ENCODE data around the gene RAB39A. TPM values are rescaled to one million over a fixed set of nuclear protein-coding genes. Genes with fewer than 3 reads are reported as not detected.

RAB39A gene
- total RNA-seq, 1 donor from 2014 or later, result not detected

- Mint-ChIP-seq H3K27ac (ENCODE audit: unreplicated experiment) (no peak overlapping the region), H3K4me3 (ENCODE audit: unreplicated experiment) (no peak overlapping the region), H3K9me3 (ENCODE audit: low read depth) (no peaks in the 10 kb centered on the region), H3K4me1 (ENCODE audit: low read depth) (peaks cover 11% of the 10 kb centered on the region), H3K27me3 (ENCODE audit: low read depth) (peaks cover 2% of the 10 kb centered on the region), H3K36me3 (ENCODE audit: low read depth) (no peaks in the 10 kb centered on the region)
- TF ChIP-seq CTCF (IDR thresholded peaks at IDR 0.05), result no peak
- DNase-seq (ENCODE audit: low spot score), result no peak
These were observed 25.2 kb downstream of the RAB39A start for GRCh38 chr11:107953446-107953845.

GRCh38 chr11:107956543-107956942, 28.3 kb downstream of the RAB39A start:
- peaks cover 2% of the 10 kb centered on the region for H3K27me3 Mint-ChIP-seq (ENCODE audit: low read depth)
- H3K36me3 Mint-ChIP-seq (ENCODE audit: low read depth), result no peaks in the 10 kb centered on the region
- H3K4me3 Mint-ChIP-seq (ENCODE audit: unreplicated experiment), result no peak overlapping the region
- peaks cover 20% of the 10 kb centered on the region for H3K4me1 Mint-ChIP-seq (ENCODE audit: low read depth)
- DNase-seq (ENCODE audit: low spot score), result no peak
- no peak for TF ChIP-seq CTCF (IDR thresholded peaks at IDR 0.05)
- no peak overlapping the region for H3K27ac Mint-ChIP-seq (ENCODE audit: unreplicated experiment)
- no peaks in the 10 kb centered on the region for H3K9me3 Mint-ChIP-seq (ENCODE audit: low read depth)

- H3K4me3 Mint-ChIP-seq (ENCODE audit: unreplicated experiment), result no peak overlapping the region
- H3K27ac Mint-ChIP-seq (ENCODE audit: unreplicated experiment), result peak overlapping the region; percentile 18
- no peaks in the 10 kb centered on the region for H3K36me3 Mint-ChIP-seq (ENCODE audit: low read depth)
- peaks cover 24% of the 10 kb centered on the region for H3K4me1 Mint-ChIP-seq (ENCODE audit: low read depth)
- H3K27me3 Mint-ChIP-seq (ENCODE audit: low read depth), result peaks cover 2% of the 10 kb centered on the region
- DNase-seq (ENCODE audit: low spot score), result no peak
- no peak for TF ChIP-seq CTCF (IDR thresholded peaks at IDR 0.05)
- H3K9me3 Mint-ChIP-seq (ENCODE audit: low read depth), result no peaks in the 10 kb centered on the region
These were observed 28.9 kb downstream of the RAB39A start for GRCh38 chr11:107957109-107957588.

- Mint-ChIP-seq H3K36me3 (ENCODE audit: low read depth) (no peaks in the 10 kb centered on the region), H3K4me1 (ENCODE audit: low read depth) (peaks cover 26% of the 10 kb centered on the region), H3K27ac (ENCODE audit: unreplicated experiment) (no peak overlapping the region), H3K27me3 (ENCODE audit: low read depth) (peaks cover 2% of the 10 kb centered on the region), H3K9me3 (ENCODE audit: low read depth) (no peaks in the 10 kb centered on the region), H3K4me3 (ENCODE audit: unreplicated experiment) (no peak overlapping the region)
- no peak for DNase-seq (ENCODE audit: low spot score)
- no peak for TF ChIP-seq CTCF (IDR thresholded peaks at IDR 0.05)
These were observed 33.2 kb downstream of the RAB39A start for GRCh38 chr11:107961480-107961879.

- no peak for TF ChIP-seq CTCF (IDR thresholded peaks at IDR 0.05)
These were observed 33.9 kb downstream of the RAB39A start for GRCh38 chr11:107962181-107962580.

More at GRCh38 chr11:107962181-107962580, 33.9 kb downstream of the RAB39A start:
- no peak for DNase-seq (ENCODE audit: low spot score)
- Mint-ChIP-seq H3K4me3 (ENCODE audit: unreplicated experiment) (no peak overlapping the region), H3K4me1 (ENCODE audit: low read depth) (peaks cover 20% of the 10 kb centered on the region), H3K27me3 (ENCODE audit: low read depth) (peaks cover 2% of the 10 kb centered on the region), H3K27ac (ENCODE audit: unreplicated experiment) (no peak overlapping the region), H3K36me3 (ENCODE audit: low read depth) (no peaks in the 10 kb centered on the region), H3K9me3 (ENCODE audit: low read depth) (no peaks in the 10 kb centered on the region)
